HG03460 (cell line): ENCODE data around the gene MPZL2.
A peak's percentile ranks its signal among the peaks of the same experiment; 100 is the strongest.

ENCODE experiments used
- ATAC-seq: cut with Tn5 transposase; IDR thresholded peaks from one replicate; pipeline ENCODE4 v1.9.1; 2021; ENCODE audit not compliant: unreplicated experiment

Gene MPZL2

DNA sequence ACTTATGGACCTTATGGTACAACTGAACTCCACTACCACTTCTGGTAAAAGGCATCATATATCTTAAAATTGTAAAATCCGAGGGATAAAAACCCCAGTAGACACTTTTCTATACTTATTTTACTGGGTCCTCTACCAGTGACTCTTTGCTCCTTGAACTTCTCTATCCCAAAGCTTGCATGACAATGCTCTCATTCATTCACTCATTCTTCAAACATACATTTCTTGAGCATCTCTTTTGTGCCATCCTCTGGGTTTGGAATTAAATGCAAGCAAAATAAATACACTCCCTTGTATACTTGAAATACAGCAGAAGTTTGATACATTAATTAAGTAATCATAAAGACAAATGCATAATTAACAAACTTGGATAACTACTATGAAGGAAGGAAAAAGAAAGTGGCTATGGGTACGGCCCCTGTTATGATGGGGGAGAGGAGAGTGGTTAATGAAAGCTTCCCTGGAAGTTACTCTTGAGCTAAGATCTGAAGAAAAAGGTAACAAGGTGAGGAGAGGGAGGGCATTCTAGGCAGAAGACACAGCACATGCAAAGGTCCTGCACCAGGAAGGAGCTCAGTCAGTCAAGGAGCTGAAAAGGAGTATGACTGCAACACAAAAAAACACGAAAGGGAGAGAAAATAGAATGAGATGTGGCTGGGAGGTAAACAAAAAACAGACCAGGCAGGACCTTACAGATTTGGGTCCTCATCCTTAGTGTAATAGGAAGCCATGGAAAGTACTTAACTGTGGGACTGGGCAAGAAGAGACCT, 19.9 kb downstream of the MPZL2 start:
- no peak for ATAC-seq

DNA sequence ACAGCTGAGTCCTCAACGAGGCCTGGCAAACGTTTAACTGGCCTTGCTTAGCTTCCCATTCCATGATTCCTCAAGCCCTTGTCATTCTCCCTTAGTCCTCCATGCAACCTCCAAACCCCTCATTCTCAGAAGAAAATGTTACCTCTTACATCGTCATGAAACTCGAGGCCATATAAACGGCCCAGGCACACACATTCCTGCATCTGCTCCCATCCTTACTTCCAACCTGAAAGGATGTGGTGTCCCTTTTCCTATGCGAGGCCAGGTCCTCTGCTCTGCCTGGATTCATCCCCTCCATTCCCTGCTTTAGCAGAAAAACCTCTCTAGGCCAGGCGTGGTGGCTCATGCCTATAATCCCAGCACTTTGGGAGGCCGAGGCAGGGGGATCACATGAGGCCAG, 20.9 kb downstream of the MPZL2 start:
- ATAC-seq = no peak

DNA sequence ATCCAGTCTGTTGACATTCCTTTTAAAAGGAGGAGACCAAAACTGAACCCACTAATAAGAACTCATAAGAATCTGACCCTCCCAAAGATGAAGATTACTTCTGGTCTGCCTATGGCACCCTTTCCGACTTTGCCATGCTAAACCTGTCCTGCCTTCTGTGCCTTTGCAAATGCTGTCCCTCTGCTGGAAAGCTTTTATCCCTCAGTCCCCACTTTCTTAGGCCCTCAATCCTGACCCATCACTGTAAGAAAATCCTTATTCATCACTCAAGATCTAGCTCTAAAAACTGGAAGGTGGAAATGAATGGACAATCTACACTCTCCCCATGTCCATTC, 22.4 kb downstream of the MPZL2 start:
- no peak for ATAC-seq

DNA sequence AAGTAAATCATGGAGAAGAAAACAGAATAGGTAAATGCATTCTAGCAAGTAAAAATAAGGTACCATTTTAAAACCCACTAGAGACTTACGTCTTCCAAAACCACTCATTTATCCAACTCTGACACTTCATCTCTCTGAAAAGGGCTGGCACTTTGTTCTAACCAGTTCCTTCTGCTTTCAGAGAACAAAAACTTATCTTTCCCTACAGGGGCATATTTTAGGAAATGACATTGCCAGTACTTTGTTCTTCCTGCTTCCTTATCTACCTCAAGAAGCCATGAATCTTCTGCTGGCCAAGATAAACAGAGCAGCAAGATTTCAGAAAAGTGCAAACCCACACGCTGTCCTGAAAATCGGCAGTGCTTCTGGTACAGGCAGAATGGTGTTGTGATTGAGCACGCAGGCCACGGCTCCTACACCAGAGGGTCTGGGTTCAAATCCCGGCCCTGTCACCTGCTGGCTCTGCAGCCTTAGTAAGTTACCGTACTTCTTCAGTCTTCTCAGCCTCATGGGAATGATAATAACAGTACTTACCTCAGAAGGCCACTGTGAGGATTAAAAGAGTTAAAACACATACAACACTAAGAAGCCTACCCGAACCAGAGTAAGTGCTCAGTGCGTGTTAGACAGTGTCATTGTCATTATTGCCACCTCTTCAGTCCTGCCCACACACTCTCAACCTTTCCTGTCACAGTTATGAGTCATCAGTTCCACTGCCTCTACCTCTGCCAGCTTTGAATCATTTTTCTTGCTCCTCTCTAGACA, 22.9 kb downstream of the MPZL2 start:
- peak; percentile 86 for ATAC-seq

DNA sequence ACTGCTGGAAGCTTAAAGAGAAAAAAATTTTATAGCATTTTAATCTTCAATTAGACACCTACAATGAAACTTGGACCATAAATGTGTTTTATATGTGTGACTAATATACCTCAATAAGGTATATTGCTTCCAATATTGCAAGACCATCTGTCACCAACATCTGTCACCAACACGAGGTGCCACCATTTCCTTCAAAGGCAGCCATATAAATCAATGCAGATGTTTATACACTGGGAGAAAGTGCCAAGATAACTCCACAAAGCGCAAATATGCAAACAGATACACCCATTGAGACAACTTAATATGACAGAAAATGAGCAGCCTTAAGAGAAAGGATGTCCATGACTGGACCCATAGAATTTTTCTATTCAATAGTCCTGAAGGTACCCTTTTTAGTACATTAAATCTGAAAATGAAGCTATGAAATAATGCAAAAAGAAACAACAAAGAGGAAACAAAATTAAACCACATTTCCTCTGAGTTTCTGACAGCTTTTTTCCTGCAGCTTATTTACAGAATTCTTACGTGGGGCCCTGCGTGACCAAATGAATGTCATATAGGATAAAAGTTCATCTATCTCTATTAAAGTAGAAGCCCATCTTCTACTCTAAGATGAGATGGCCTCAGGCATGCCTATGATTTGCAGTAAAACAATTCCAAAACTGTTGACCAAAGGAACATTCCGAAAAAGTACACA, 24.4 kb downstream of the MPZL2 start:
- ATAC-seq = no peak

DNA sequence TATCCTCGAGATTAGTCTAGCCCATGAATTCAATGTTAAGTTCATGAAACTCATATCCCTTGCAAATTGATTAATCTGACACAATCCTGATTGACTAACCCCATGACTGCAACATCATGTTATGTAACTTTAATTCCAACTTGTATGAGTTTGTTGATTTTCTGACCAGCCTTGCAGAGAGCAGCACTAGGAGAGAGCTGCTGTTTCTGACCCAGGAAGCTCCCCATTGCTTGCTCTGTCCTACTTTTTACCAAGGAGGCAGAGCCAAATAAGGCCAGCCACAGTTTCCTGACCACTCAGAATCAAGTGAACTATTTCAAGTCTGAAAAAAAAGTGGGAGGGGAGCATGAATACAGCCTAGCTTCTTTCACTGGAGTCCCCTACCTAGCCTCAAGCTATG, 25.2 kb downstream of the MPZL2 start:
- no peak for ATAC-seq

DNA sequence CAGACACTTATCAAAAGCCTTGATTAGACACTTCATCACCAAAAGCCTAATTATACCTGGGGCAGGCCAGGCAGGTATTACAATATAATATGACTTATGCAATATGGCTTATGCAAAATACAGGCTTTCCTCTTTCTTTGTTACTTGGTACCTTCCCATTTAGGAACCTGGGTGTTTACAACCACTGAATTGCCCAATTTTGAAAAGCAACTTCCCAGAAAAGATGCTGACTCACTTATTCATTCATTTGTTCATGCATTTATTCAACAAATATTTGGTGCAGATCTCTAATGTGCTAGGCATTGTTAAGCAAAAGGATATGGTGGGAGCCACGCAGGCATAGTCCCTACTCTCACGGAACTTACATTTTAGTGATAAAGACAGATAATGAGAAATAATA, 25.7 kb downstream of the MPZL2 start:
- no peak for ATAC-seq

DNA sequence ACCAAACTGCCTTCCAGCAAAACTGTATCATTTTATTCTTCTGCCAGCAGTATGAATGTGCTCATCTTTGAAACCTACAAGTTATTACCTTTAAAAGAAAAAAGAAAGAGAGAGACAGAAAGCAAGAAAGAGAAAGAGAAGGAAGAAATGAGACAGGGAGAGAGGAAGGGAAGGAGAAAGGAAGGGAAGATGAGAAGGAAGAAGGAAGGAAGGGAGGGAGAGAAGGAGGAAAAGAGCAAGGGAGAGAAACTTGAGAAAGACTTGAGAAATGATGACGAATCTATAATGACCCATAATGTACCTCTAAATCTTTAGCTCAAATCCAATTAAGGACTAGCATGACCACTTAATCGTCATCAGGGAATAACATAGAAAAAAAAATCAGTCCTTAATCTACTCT, 27.9 kb downstream of the MPZL2 start:
- no peak for ATAC-seq

DNA sequence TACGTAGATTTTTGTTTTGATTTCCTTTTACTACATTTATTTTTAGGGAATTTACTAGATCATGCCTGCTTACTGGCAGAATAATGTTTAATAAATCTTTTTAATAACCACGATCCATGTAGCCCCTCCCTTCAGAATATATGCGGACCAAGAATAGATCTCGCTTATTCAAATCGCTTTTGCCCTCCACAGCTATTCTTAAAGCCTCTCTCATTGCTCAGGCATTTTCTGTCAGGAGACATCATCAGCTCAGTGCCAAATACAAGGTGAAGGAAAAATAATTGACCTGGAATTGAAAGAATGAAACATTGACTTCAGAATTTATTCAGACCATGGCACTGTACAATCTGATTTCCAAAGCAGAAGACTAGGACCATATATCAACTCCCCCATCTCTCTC, 29.3 kb downstream of the MPZL2 start:
- no peak for ATAC-seq

DNA sequence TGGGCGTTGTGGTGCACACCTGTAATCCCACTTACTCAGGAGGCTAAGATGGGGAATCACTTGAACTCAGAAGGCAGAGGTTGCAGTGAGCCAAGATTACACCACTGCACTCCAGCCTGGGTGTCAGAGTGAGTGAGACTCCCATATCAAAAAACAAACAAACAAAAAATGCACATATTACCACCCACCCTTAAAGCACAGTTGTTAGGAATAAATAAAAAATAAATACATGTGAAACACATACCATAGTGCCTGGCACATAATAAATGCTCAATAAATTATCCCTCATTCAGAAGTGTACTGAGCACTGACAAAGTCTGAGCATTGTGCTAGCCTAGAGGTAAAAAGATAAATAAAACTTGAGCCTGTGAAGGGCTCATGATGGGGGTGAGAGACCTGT, 30.2 kb downstream of the MPZL2 start:
- ATAC-seq = no peak

DNA sequence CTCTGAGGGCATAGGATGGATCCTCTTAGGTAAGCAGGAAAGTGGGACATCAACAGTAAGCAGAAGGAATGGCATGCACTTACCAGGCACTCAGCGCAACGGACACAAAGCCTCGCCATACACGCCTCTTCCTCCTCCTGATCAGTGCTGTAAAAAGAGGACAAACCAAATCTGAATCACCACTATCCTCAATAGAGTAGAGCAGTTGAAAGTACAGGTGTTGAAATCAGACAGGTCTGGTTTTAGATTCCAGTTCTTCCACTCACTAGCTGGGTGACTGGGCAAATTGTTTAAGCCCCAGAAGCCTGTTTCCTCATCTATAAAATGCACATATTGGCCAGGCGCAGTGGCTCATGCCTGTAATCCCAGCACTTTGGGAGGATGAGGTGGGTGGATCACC, 30.7 kb downstream of the MPZL2 start:
- no peak for ATAC-seq

DNA sequence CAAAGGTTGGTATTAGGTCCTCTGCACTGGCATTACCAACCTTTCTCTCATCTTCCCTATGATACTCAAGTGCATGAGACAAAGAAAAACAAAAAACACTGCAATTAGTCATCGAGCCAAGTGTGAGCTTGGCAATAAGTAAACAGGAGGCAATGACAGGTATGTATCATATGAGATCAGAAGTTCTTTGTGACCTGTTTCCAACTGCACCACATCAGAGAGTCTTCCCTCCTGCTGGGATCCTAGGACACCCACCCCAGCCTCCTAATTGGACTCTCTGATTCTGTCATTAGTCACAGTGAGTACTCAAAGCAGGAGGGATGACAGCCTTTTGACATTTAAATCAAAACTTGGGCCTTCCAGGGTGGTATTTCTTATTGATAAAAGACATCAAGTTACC, 31.4 kb downstream of the MPZL2 start:
- no peak for ATAC-seq

DNA sequence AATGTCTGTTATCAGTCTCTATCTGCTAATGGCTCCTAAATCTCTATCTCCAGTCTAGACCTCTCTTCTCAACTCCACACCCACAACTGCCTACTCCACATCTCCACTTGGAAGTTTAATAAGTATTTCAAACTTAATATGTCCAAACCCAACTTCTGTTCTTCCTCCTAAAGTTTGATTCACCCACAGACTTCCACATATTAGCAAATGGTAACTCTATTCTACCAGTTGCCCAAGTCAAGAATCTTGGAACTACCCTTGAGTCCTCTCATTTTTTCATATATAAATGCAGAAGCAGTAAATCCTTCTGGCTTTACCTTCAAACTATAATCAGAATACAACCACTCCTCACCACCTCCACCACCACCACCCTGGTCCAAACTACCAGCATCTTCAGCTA, 32.6 kb downstream of the MPZL2 start:
- no peak for ATAC-seq

DNA sequence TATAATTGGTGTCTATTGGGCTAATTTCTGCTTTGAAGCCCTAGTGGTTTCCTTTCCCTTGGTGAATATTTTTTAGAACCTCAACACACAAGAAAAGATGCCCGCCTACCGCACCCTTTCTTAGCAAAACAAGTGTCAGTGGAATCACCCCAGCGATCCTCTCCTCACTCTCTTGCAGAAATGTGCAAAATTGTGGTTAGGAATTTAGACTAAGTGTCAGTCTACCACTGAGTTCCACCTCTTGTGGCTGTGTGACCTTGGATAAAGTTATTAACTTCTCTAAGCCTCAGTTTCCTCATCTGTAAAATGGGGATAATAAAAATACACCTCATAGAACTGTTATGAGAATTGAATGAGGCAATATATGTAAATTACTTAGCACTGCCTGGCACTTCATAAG, 34.0 kb downstream of the MPZL2 start:
- ATAC-seq = no peak

DNA sequence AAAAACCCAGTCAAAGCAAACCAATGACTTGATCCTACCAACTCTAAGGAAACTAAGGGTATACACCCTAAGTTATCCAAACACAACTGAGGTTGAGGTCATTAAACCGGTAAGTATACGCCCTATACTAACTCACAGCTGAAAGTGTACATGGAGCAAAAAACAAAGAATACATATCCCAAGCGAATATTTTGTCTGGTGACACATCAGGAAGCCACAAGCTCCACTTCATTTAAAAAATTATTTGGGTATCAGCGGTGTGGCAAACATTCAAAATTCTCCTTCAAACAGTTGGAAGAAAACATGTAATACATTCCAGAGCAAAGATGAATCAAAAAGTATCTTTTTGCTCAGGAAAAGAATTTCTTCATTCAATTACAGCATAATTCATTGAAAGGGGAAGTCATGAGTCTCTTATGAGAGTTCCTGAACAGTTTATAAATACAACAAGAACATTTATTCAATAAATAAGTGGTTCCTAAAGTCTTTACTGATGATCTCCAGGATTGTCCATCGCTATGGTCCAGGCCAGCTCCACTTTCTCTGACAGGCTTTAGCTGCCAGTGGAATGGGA, 34.7 kb downstream of the MPZL2 start:
- no peak for ATAC-seq

DNA sequence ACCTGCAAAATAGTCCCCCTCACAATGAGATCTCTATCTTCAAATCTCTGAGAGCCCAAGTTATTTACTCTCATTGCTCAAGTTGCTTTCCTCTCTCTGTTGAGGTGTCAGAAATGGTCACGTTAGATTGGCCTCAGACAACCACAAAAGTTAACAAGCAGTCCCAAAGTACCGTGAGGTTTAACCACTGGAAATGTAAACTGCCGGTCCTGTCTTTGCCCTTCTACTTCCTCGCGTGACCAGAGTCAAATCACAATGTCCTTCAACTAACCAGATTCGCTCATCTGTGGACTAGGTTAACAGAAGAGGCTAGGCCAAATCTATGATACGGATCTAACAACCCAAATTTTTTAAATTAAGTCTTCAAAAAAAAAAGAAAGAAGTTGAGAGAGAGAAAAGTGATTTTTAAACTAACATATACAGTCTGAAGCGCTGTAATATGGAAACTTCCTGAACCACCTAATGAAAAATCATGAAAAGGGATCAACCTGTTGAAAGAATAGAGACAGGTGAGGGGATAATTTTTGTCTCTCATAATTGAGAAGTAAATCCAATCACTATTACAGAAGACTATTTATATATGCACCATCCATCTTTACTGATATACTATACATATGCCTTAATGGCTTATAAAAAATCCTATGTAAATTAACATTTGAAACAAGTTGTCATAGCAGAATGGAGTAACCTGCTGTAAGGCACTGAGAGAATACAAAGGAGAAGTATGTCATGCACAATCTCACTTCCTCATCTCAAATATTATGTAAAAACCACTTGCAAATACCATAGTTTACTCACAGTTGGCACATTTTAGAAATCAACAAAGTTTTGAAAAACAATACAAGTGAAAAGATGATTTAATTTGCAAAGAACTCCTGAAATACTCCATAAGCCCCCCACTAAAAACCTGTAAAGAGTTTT, 36.0 kb downstream of the MPZL2 start:
- peak; percentile 75 for ATAC-seq

DNA sequence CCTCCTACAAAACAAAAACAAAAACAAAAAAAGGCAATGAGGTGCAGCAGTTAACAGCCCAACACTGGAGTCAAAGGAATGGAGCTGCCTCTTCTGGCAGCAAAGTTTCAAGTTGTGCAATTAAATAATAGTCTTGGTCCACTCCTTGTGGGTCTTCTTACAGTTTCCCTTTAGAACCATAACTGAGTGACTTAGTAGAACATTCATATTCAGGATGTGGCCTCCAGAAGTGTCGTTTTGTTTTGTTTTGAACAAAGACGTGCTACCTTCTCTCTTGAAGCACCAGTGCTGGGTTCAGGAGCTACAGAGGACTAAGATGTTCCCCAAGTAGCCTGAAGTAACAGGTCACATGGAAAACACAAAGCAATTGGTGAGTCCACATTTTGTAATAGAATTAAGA, 37.3 kb downstream of the MPZL2 start:
- ATAC-seq = no peak

DNA sequence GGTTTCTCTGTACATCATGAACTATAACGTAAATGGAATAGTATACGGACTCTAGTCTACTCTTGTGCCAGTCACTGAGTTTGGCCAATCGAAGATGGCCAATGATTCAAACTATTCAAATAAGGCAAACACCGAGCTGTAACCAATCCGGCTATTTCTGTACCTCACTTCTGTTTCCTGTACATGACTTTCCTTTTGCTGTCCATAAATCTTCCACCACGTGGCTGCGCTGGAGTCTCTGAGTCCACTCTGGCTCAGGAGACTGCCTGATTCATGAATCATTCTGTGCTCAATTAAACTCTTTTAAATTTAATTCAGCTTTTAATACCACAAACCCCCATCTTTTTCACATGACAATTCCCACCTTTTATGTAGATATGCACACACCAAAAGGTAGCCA, 37.8 kb downstream of the MPZL2 start:
- no peak for ATAC-seq

DNA sequence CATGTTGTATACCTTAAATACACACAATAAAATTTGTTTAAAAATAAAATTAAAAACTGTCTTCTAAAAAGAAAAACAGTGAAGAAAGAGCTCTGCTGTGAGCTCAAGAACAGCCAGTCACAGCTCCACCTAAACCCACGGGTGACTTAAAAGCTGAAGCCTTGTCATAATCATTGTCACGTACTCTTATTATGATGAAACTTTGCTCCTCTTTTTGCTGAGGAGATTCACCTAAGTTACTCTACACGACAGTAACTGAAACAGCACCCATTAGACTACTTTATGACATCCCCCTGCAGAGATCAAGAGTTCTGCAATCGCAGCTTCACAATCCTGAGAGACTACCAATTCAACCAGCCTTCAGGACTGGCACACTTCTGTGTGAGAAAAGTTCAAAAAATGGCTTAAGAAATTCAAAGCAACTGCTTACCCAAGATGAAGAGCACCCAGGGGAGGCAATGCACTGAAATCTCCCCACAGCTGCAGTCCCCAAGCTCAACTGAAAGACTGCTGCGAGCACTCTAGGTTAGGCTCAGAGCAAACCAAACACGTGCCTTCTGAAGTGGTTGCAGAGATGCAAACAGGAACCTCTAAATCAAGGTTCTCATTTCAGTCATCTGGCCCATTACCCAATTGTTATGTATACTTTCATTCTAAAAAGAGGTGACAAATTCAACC, 39.4 kb downstream of the MPZL2 start, which contains the start of gene JAML:
TSS of gene JAML (minus strand) at position 501 of the 678 bp plus-strand sequence. CDS start 10,145 bp downstream, outside the sequence.
- ATAC-seq = peak; percentile 39

DNA sequence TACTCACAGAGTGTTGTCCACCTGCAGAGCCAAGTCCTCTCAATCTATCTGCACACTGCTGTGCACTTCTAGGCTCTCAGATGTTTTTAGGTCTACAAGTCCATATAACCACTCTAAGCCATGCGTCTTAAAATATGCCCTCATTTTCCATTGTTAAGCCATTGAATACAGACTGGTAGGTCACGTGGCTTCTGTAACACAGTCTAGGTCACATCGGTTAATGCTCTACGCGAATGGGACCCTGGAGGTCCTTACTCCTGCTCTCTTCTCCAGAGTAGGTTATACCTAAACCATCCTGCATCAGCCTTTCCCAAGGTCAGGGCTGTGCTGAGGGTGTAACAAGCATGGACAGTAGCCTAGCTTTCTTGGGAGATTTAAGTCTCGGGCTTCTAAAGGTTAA, 40.1 kb downstream of the MPZL2 start:
- ATAC-seq = no peak
